K562 (cell line): ENCODE measurements around the gene AAK1. TPM values are rescaled to one million over a fixed set of nuclear protein-coding genes. Genes with fewer than 3 reads are reported as not detected.

Source experiments
- ATF3 ChIP-seq, 2 experiments: fragments of 450-650 bp in 1 of 2; sonication (generic) in 1 of 2; formaldehyde crosslinking in 1 of 2; IDR thresholded peaks in 1 of 2; conservative IDR thresholded peaks in 1 of 2; 2 replicates each; pipeline versions ENCODE4 v1.6.1 to v1.8.1; 2016 to 2023; ENCODE audit warnings: mild to moderate bottlenecking in 2 of 2, moderate library complexity in 2 of 2, inconsistent platforms in 1 of 2, missing genetic modification reagents in 1 of 2
- C11orf30 ChIP-seq: fragments of 450-650 bp; IDR thresholded peaks from 2 replicates; pipeline ENCODE4 v1.6.1; 2016; ENCODE audit warnings: low read depth, mild to moderate bottlenecking
- PKNOX1 ChIP-seq: fragments of 450-650 bp; IDR thresholded peaks from 2 replicates; pipeline ENCODE4 v1.6.1; 2016
- PRPF4 ChIP-seq: fragments of 200-400 bp; formaldehyde crosslinking; IDR thresholded peaks from one replicate; pipeline ENCODE4 v1.6.1; 2017; ENCODE audit warnings: low read length, low read depth, mild to moderate bottlenecking; ENCODE audit not compliant: insufficient read depth, poor library complexity, severe bottlenecking
- TFAM ChIP-seq: fragments of 250-450 bp; sonication (Bioruptor Pico); conservative IDR thresholded peaks from 2 replicates; pipeline ENCODE4 v1.5.0; 2021; ENCODE audit warnings: mild to moderate bottlenecking, moderate library complexity
- YY1 ChIP-seq, 3 experiments: IDR thresholded peaks; 2 replicates each; pipeline ENCODE4 v1.6.1; 2011; ENCODE audit warnings: low read length in 2 of 3, mild to moderate bottlenecking in 2 of 3, moderate library complexity in 2 of 3, borderline replicate concordance in 1 of 3, control low read depth in 1 of 3, low read depth in 1 of 3; ENCODE audit not compliant: insufficient read depth in 3 of 3, insufficient replicate concordance in 2 of 3, control insufficient read depth in 1 of 3, insufficient read length in 1 of 3; ENCODE audit errors: extremely low read depth in 1 of 3
- ZBTB8A ChIP-seq: fragments of 450-650 bp; IDR thresholded peaks from 2 replicates; pipeline ENCODE4 v1.6.1; 2018; ENCODE audit warnings: mild to moderate bottlenecking, moderate library complexity; ENCODE audit not compliant: partially characterized antibody
- ZKSCAN1 ChIP-seq: fragments of 150-350 bp; IDR thresholded peaks from 2 replicates; pipeline ENCODE4 v1.6.1; 2016; ENCODE audit warnings: low read depth, low read length
- ZNF217 ChIP-seq: sonication (generic); formaldehyde crosslinking; IDR thresholded peaks from 2 replicates; pipeline ENCODE4 v1.8.0; 2022; ENCODE audit warnings: mild to moderate bottlenecking, missing genetic modification reagents
- polyA plus RNA-seq, 8 experiments: library from polyadenylated mRNA; depleted of rRNA in 4 of 8; stranded (reverse) in 5 of 8; unstranded in 3 of 8; fragments of >200 nt; fragmentation: Nextera tagmentation in 2 of 8; fragmentation: Illumina TruSeq in 1 of 8; extraction: Ambion mirVana in 2 of 8; extraction: Trizol in 1 of 8; gene quantifications; 2 replicates each; pipeline versions ENCODE4 v1.2.1 to v1.2.3, GENCODE V29; 2011 to 2014; ENCODE audit warnings: inconsistent platforms in 1 of 8, missing spikeins in 1 of 8
- total RNA-seq, 7 experiments: library from RNA; depleted of rRNA in 6 of 7; stranded (reverse); fragments of >200 nt in 6 of 7; fragmentation: Illumina TruSeq in 2 of 7; extraction: Trizol in 2 of 7; gene quantifications; 2 replicates each; pipeline versions ENCODE4 v1.2.1 to v1.2.3, GENCODE V29; 2011 to 2021; ENCODE audit warnings: low replicate concordance in 1 of 7

AAK1 gene
- total and polyA plus RNA-seq, 9 of the 15 experiments (the other 6 are each of a cell fraction or from before 2014, with no cell fraction given): 0.89 to 17.1 (median 6.0) TPM

GRCh38 chr2:69615969-69616368 lies 27.6 kb downstream of the AAK1 start (continued):
- no peak for TF ChIP-seq TFAM (CRISPR knock-in tag)
- TF ChIP-seq PRPF4: no peak
- no peak for TF ChIP-seq ZNF217 (CRISPR knock-in tag)
- TF ChIP-seq C11orf30: no peak
- TF ChIP-seq ATF3 (IDR thresholded peaks at IDR 0.05): no peak
- TF ChIP-seq ATF3 (CRISPR knock-in tag; conservative IDR thresholded peaks at IDR 0.05): no peak
- no peak for TF ChIP-seq YY1 (IDR thresholded peaks at IDR 0.05; ENCODE audit: borderline replicate concordance in 1 of 3, control insufficient read depth in 1 of 3, extremely low read depth in 1 of 3, insufficient read depth in 3 of 3, insufficient read length in 1 of 3, insufficient replicate concordance in 2 of 3, low read depth in 1 of 3, low read length in 2 of 3)
- no peak for TF ChIP-seq PKNOX1
- no peak for TF ChIP-seq ZBTB8A
- TF ChIP-seq ZKSCAN1: no peak
